ENCODE measurements around the gene PADI2.
A peak's percentile ranks its signal among the peaks of the same experiment; 100 is the strongest.

Gene PADI2

GRCh38 chr1:17055801-17056200 is 63.5 kb downstream of the PADI2 start:
- DNase-seq (ENCODE audit: low spot score): no peak

- DNase-seq (ENCODE audit: low spot score): peak; percentile 99
Measured at GRCh38 chr1:17053685-17054410, 65.4 kb downstream of the PADI2 start, which contains the start of gene SDHB. TSS of gene SDHB (minus strand) at chr1:17054032. CDS start at chr1:17054019, 13 bp downstream.

- peak; percentile 46 for DNase-seq (ENCODE audit: low spot score)
Measured at GRCh38 chr1:17053086-17053684, 66.1 kb downstream of the PADI2 start.

- DNase-seq (ENCODE audit: low spot score): no peak
Measured at GRCh38 chr1:17052641-17053040, 66.6 kb downstream of the PADI2 start.

GRCh38 chr1:17052038-17052437 is 67.2 kb downstream of the PADI2 start:
- no peak for DNase-seq (ENCODE audit: low spot score)

- no peak for DNase-seq (ENCODE audit: low spot score)
Measured at GRCh38 chr1:17047924-17048323, 71.3 kb downstream of the PADI2 start.

GRCh38 chr1:17046334-17046657 is 73.0 kb downstream of the PADI2 start:
- DNase-seq (ENCODE audit: low spot score): no peak

- peak; percentile 77 for DNase-seq (ENCODE audit: low spot score)
Measured at GRCh38 chr1:17045634-17046333, 73.5 kb downstream of the PADI2 start.

GRCh38 chr1:17045150-17045549 is 74.1 kb downstream of the PADI2 start:
- no peak for DNase-seq (ENCODE audit: low spot score)

- no peak for DNase-seq (ENCODE audit: low spot score)
Measured at GRCh38 chr1:17043676-17044075, 75.6 kb downstream of the PADI2 start.

- no peak for DNase-seq (ENCODE audit: low spot score)
Measured at GRCh38 chr1:17040135-17040534, 79.1 kb downstream of the PADI2 start.

- no peak for DNase-seq (ENCODE audit: low spot score)
Measured at GRCh38 chr1:17039522-17039921, 79.7 kb downstream of the PADI2 start.

GRCh38 chr1:17033481-17033880 is 85.8 kb downstream of the PADI2 start:
- DNase-seq (ENCODE audit: low spot score): no peak

GRCh38 chr1:17032741-17033140 is 86.5 kb downstream of the PADI2 start:
- DNase-seq (ENCODE audit: low spot score): no peak

GRCh38 chr1:17031436-17031835 is 87.8 kb downstream of the PADI2 start:
- no peak for DNase-seq (ENCODE audit: low spot score)

GRCh38 chr1:17030206-17030605 is 89.0 kb downstream of the PADI2 start:
- no peak for DNase-seq (ENCODE audit: low spot score)

GRCh38 chr1:17028662-17029188 is 90.5 kb downstream of the PADI2 start:
- no peak for DNase-seq (ENCODE audit: low spot score)

- no peak for DNase-seq (ENCODE audit: low spot score)
Measured at GRCh38 chr1:17027900-17028299, 91.4 kb downstream of the PADI2 start.

- DNase-seq (ENCODE audit: low spot score): no peak
Measured at GRCh38 chr1:17027403-17027802, 91.8 kb downstream of the PADI2 start.

GRCh38 chr1:17024721-17025120 is 94.5 kb downstream of the PADI2 start:
- DNase-seq (ENCODE audit: low spot score): no peak

- peak; percentile 55 for DNase-seq (ENCODE audit: low spot score)
Measured at GRCh38 chr1:17023573-17023972, 95.7 kb downstream of the PADI2 start.

GRCh38 chr1:17023102-17023501 is 96.1 kb downstream of the PADI2 start:
- no peak for DNase-seq (ENCODE audit: low spot score)

- DNase-seq (ENCODE audit: low spot score): no peak
Measured at GRCh38 chr1:17021896-17022295, 97.4 kb downstream of the PADI2 start.
